BE2C (cell line): ENCODE measurements around the gene TNFSF11. TPM values are rescaled to one million over a fixed set of nuclear protein-coding genes. Genes with fewer than 3 reads are reported as not detected.

Experiments used
- DNase-seq: peaks from one replicate; pipeline ENCODE4 v3.0.0-alpha.2; 2020
- H3K27me3 ChIP-seq: fragments of 250-450 bp; sonication (Bioruptor Pico); 2 replicates; pipeline ENCODE4 v1.5.1; 2020; ENCODE audit warnings: mild to moderate bottlenecking
- H3K36me3 ChIP-seq: fragments of 250-450 bp; sonication (Bioruptor Pico); 2 replicates; pipeline ENCODE4 v1.5.1; 2020; ENCODE audit warnings: mild to moderate bottlenecking
- H3K4me1 ChIP-seq: fragments of 250-450 bp; sonication (Bioruptor Pico); 2 replicates; pipeline ENCODE4 v1.5.1; 2020
- H3K4me3 ChIP-seq: 2 replicates; pipeline ENCODE4 v1.5.1; 2011; ENCODE audit warnings: low read depth, low read length
- H3K9me3 ChIP-seq: fragments of 250-450 bp; sonication (Bioruptor Pico); 2 replicates; pipeline ENCODE4 v1.5.1; 2020
- CTCF ChIP-seq: IDR thresholded peaks from 2 replicates; pipeline ENCODE4 v1.5.1; 2012; ENCODE audit warnings: mild to moderate bottlenecking, low read depth, low read length
- polyA plus RNA-seq: library from polyadenylated mRNA; unstranded; fragments of >200 nt; gene quantifications from one replicate; pipeline ENCODE4 v1.2.1, GENCODE V29; 2012; ENCODE audit warnings: low read depth, missing spikeins; ENCODE audit not compliant: insufficient read length, insufficient read depth

The TNFSF11 gene
- polyA plus RNA-seq, result not detected

GRCh38 chr13:42574011-42574410, at the start of gene TNFSF11:
TNFSF11 (plus strand) TSS chr13:42574152; CDS start chr13:42574304, 152 bp downstream.
- H3K4me1 ChIP-seq, result no peaks in the 10 kb centered on the region
- peaks cover 76% of the 10 kb centered on the region for H3K27me3 ChIP-seq
- TF ChIP-seq CTCF, result no peak
- no peak for DNase-seq
- H3K36me3 ChIP-seq, result no peaks in the 10 kb centered on the region
- no peak within 1 kb of the TSS for H3K4me3 ChIP-seq
- H3K9me3 ChIP-seq, result no peaks in the 10 kb centered on the region; the same call in 1 of the 2 replicates

- no peak for DNase-seq
- Histone ChIP-seq H3K36me3 (no peaks in the 10 kb centered on the region), H3K27me3 (peaks cover 18% of the 10 kb centered on the region), H3K4me3 (no peak overlapping the region), H3K9me3 (no peaks in the 10 kb centered on the region), H3K4me1 (no peaks in the 10 kb centered on the region)
- no peak for TF ChIP-seq CTCF
Measured at GRCh38 chr13:42524487-42525034, 49.4 kb upstream of the TNFSF11 start.

GRCh38 chr13:42525035-42525504, 48.9 kb upstream of the TNFSF11 start:
- Histone ChIP-seq H3K4me3 (no peak overlapping the region), H3K27me3 (peaks cover 18% of the 10 kb centered on the region), H3K4me1 (no peaks in the 10 kb centered on the region), H3K9me3 (no peaks in the 10 kb centered on the region), H3K36me3 (no peaks in the 10 kb centered on the region)
- DNase-seq, result no peak
- TF ChIP-seq CTCF, result no peak

GRCh38 chr13:42526276-42526675, 47.7 kb upstream of the TNFSF11 start:
- no peak for DNase-seq
- H3K4me1 ChIP-seq, result no peaks in the 10 kb centered on the region
- no peak for TF ChIP-seq CTCF

GRCh38 chr13:42526804-42527203, 47.1 kb upstream of the TNFSF11 start:
- DNase-seq, result no peak
- Histone ChIP-seq H3K4me3 (no peak overlapping the region), H3K27me3 (peaks cover 33% of the 10 kb centered on the region), H3K4me1 (no peaks in the 10 kb centered on the region), H3K36me3 (no peaks in the 10 kb centered on the region), H3K9me3 (no peaks in the 10 kb centered on the region; the same call in 1 of the 2 replicates)
- TF ChIP-seq CTCF, result no peak

More at GRCh38 chr13:42526276-42526675, 47.7 kb upstream of the TNFSF11 start:
- Histone ChIP-seq H3K9me3 (no peaks in the 10 kb centered on the region; the same call in 1 of the 2 replicates), H3K4me3 (no peak overlapping the region), H3K36me3 (no peaks in the 10 kb centered on the region), H3K27me3 (peaks cover 28% of the 10 kb centered on the region)

- H3K27me3 ChIP-seq, result peaks cover 21% of the 10 kb centered on the region
- no peaks in the 10 kb centered on the region; the same call in 1 of the 2 replicates for H3K9me3 ChIP-seq
- no peak for TF ChIP-seq CTCF
- H3K4me1 ChIP-seq, result no peaks in the 10 kb centered on the region
- no peak overlapping the region for H3K4me3 ChIP-seq
- H3K36me3 ChIP-seq, result no peaks in the 10 kb centered on the region
- DNase-seq, result no peak
Measured at GRCh38 chr13:42532561-42533335, 41.2 kb upstream of the TNFSF11 start.
